Subcutaneous adipose tissue (tissue), 4 donors: ENCODE data around the gene USP13. TPM values are rescaled to one million over a fixed set of nuclear protein-coding genes. Genes with fewer than 3 reads are reported as not detected.

ENCODE experiments used
- total RNA-seq, 4 donors: library from RNA; depleted of rRNA; stranded (reverse); fragments of >200 nt; gene quantifications; one replicate each; pipeline ENCODE4 v1.1.0, GENCODE V29; 2016
- TF ChIP-seq, protein P1 (sequence below): fragments of 450-650 bp; IDR thresholded peaks from one replicate; pipeline ENCODE4 v1.5.1; 2016; ENCODE audit warnings: low read depth, mild to moderate bottlenecking, control low read depth, antibody characterized with exemption, moderate library complexity

USP13 gene
- total RNA-seq, 4 donors from 2014 or later, result 9.9 to 59.0 (median 15.5) TPM

DNA sequence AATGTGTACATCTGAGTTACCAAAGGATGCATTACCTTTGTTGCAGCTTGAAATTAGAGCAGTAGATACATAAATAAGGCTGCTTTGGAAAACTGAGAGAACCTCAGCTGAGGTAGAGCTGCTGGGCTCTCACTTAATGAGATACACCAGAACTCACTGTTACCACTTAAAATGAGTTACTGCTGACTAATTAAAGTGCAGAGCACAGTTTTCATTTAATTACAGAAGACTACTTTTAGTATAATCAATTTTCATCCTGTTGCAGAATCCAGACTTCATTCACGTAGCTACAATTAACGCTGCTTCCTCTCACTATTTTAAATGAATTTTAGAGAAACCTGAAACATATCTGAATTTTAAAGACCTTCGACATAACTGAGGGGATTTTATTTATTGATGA, 169.5 kb downstream of the USP13 start:
- TF ChIP-seq, protein P1, sequence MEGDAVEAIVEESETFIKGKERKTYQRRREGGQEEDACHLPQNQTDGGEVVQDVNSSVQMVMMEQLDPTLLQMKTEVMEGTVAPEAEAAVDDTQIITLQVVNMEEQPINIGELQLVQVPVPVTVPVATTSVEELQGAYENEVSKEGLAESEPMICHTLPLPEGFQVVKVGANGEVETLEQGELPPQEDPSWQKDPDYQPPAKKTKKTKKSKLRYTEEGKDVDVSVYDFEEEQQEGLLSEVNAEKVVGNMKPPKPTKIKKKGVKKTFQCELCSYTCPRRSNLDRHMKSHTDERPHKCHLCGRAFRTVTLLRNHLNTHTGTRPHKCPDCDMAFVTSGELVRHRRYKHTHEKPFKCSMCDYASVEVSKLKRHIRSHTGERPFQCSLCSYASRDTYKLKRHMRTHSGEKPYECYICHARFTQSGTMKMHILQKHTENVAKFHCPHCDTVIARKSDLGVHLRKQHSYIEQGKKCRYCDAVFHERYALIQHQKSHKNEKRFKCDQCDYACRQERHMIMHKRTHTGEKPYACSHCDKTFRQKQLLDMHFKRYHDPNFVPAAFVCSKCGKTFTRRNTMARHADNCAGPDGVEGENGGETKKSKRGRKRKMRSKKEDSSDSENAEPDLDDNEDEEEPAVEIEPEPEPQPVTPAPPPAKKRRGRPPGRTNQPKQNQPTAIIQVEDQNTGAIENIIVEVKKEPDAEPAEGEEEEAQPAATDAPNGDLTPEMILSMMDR, result no peak

DNA sequence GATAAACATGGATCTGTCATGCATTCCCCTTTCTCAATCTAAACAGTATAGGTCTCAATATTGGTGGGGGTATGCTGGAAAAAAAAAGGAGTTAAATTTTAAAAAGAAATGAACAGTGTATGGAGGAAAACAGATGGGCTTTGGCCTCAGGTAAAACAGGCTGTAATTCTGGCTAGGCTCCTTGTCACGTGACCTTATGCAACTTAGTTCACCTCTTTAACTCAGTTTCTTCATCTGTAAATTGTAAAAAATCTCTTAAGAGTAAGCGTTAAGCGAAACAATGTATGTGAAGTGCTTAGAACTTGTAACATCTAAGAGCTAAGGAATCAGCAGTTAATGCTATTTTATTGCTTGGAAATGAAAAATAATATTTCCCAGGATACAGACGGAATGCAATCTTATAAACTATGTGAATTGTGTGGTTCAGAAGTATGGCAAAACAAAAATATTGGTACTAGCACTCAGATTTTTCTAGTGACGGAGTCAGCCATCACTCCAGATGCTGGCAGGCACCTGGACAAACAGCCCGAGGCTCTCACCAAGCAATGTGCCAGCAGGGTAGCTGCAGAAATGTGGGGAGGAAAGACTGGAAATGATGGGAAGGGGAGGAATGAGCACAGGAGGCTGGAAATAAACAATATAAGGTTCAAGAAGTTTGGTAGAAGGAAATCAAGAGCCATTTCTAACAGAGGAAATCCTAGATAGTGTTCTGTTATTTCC, 172.8 kb downstream of the USP13 start:
- TF ChIP-seq, protein P1, result no peak

DNA sequence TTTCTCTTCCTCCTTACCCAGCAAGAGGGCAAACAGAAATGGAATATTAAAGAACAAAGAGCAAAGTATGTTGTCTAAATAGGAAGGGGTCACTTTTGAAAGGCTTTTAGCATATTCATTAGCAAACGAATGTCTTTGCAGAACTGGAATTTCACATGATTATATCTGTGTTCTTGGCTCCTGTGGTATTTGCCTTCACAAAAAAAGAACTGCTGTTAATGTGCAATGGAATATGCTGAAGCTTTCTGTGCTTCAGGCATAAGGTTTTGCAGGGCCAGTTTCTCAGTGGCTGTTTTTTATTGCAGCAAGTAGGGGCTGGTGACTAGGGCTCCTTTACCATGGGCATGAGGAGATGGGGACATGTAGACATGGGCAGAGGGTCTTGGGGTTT, 173.4 kb downstream of the USP13 start:
- TF ChIP-seq, protein P1, result no peak

DNA sequence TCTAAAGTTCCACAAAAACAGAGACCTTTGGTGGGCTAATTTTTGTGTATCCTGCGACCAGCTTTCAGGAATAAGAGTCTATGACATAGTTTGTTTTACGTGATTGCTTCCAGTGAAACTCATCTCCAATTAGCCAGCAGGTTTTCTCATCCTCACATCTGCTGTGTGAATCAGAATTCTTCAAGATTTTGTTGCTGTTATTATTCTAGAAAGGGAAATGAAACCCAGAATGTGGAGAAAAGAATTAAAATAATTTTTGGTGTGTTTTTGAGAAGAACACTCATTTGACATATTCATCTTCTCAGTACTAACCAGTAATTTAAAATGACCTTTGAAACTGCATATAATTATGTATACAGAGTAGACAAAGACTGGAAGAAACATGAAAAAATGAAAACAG, 175.9 kb downstream of the USP13 start:
- TF ChIP-seq, protein P1, result no peak

DNA sequence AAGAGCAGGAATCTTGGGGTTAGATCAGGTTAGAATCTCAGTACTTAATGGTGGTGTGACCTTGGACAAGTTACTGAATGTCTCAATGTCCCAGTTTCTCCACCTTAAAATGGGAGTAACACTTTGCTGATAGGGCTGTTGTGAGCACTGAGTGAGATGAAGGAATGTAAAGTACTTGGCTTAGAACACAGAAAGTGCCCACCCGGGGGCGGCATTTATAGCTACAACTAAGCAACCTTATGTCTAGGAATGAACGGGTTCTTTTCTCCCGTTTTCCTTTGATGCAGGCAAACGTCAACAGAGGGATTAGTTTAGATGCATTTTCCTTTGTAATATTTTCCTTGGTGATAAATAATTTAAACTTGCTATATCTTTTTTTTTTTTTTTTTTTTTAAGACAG, 176.6 kb downstream of the USP13 start:
- TF ChIP-seq, protein P1, result no peak

DNA sequence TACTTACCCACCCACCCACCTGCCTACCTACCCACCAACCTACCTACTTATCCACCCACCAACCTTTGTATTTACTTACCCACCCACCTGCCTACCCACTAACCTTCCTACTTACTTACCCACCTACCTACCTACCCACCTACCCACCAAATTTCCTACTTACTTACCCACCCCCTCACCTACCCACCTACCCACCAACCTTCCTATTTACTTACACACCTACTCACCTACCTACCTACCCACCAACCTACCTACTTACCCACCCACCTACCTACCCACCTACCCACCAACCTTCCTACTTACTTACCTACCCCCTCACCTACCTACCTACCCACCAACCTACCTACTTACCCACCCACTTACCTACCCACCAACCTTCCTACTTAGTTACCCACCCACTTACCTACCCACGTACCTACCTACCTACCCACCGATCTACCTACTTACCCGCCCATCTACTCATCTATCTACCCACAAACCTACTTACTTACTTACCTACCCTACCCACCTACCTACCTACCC, 179.6 kb downstream of the USP13 start:
- TF ChIP-seq, protein P1, result no peak

DNA sequence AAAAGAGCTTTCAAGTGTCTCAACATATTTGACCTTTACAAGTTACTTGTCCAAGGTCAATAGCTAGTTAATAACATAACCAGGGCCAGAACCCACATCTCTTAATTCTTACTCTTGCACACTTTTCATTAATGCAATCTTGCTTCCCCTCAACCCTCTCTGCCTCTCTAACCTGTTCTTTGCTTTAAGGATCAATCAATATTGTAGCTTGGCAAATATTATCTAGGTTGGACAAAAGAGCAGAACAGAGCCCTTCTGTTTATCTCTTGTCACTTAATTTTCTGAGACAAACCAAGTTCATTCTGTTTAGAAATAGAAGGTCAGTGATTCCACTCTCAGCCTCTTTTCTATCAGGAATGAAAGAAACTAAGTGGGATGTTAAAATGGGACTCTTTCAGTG, 180.5 kb downstream of the USP13 start:
- TF ChIP-seq, protein P1, result no peak
